HEK293T (cell line): ENCODE data around the gene DVL2.

Experiments
- FOXK2 ChIP-seq: fragments of 450-650 bp; IDR thresholded peaks from 2 replicates; pipeline ENCODE4 v1.6.1; 2016; ENCODE audit warnings: mild to moderate bottlenecking
- LEF1 ChIP-seq: fragments of 450-650 bp; IDR thresholded peaks from 2 replicates; pipeline ENCODE4 v1.6.1; 2017; ENCODE audit warnings: mild to moderate bottlenecking, borderline replicate concordance
- SUZ12 ChIP-seq: fragments of 450-650 bp; IDR thresholded peaks from 2 replicates; pipeline ENCODE4 v1.6.1; 2016; ENCODE audit warnings: mild to moderate bottlenecking
- TARDBP ChIP-seq: fragments of 450-650 bp; IDR thresholded peaks from 2 replicates; pipeline ENCODE4 v1.6.1; 2016
- ZNF384 ChIP-seq: fragments of 450-650 bp; IDR thresholded peaks from 2 replicates; pipeline ENCODE4 v1.6.1; 2016
- TF ChIP-seq, protein P1 (sequence below): fragments of 450-650 bp; IDR thresholded peaks from 2 replicates; pipeline ENCODE4 v1.6.1; 2016

DNA sequence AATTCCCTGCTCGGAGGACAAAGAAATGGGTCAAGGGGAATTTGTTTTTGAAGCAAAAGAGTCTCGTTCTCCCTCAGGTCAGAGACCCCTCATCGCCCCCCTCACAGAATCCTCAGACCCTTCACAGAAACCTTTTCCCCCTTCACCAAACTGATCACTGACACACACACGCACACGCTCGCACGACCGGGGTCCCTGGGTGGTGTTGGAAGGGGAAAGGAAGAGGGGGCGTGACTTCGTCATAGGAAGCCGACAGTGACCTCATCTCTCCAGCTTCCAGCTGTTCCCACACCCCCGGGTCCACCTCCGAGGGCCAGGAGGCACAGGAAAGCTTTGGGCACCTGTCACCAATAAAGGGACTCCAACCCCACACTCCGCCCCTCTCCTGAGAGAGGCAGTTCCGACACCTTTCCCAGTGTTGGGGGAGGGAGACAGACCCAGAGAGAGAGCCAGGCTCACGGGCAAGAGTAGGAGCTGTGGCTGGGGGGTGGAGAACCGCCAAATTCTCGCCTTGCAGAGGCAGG lies 56.3 kb downstream of the DVL2 start:
- TF ChIP-seq LEF1 (no peak), ZNF384 (no peak), FOXK2 (no peak), TARDBP (no peak), SUZ12 (no peak)
- TF ChIP-seq, protein P1, sequence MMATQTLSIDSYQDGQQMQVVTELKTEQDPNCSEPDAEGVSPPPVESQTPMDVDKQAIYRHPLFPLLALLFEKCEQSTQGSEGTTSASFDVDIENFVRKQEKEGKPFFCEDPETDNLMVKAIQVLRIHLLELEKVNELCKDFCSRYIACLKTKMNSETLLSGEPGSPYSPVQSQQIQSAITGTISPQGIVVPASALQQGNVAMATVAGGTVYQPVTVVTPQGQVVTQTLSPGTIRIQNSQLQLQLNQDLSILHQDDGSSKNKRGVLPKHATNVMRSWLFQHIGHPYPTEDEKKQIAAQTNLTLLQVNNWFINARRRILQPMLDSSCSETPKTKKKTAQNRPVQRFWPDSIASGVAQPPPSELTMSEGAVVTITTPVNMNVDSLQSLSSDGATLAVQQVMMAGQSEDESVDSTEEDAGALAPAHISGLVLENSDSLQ: no peak
